Measurements from ENCODE around the gene OSBPL6. TPM values are rescaled to one million over a fixed set of nuclear protein-coding genes. Genes with fewer than 3 reads are reported as not detected.

Gene OSBPL6
- total and polyA plus RNA-seq, 2 of the 13 experiments (the other 11 are each of a cell fraction or from before 2014, with no cell fraction given): 0.03 to 0.11 TPM

- TF ChIP-seq ARID5B (CRISPR knock-in tag; IDR thresholded peaks at IDR 0.05) (peak; percentile 74), TFE3 (CRISPR knock-in tag; IDR thresholded peaks at IDR 0.05) (peak; percentile 40; the same call in 1 of the 2 replicates), ZNF83 (CRISPR knock-in tag; IDR thresholded peaks at IDR 0.05; ENCODE audit: borderline replicate concordance) (0 out of 2 replicates have a peak, but pooled peaks have one; percentile 68), CBX2 (IDR thresholded peaks at IDR 0.05; ENCODE audit: low read depth, low read length) (no peak), CBX2 (CRISPR knock-in tag; IDR thresholded peaks at IDR 0.05; ENCODE audit: low read depth) (peak; percentile 74; the same call in 1 of the 2 replicates), ZNF772 (CRISPR knock-in tag; IDR thresholded peaks at IDR 0.05) (peak; percentile 99), ASH2L (IDR thresholded peaks at IDR 0.05; ENCODE audit: insufficient read length, low read depth, low read length) (peak; percentile 90), KDM2A (CRISPR knock-in tag; IDR thresholded peaks at IDR 0.05; ENCODE audit: borderline replicate concordance, low read depth) (peak; percentile 95), ZNF615 (CRISPR knock-in tag; IDR thresholded peaks at IDR 0.05; ENCODE audit: borderline replicate concordance) (no peak), SP2 (CRISPR knock-in tag; IDR thresholded peaks at IDR 0.05) (no peak; the same call in 1 of the 2 replicates)
Observed at GRCh38 chr2:178450774-178451525, 256.6 kb downstream of the OSBPL6 start, which contains the start of the genes PJVK and PRKRA (continued).
